NOMO-1 treated with DMSO at 0.1 percent for 48 hours (cell line): ENCODE data around the gene MCOLN1.

ENCODE experiments used
- DNase-seq: peaks from one replicate; lab custom pipeline; 2025; ENCODE audit not compliant: unreplicated experiment; lab: John Stamatoyannopoulos, UW

Gene MCOLN1

GRCh38 chr19:7541828-7542443, 19.5 kb downstream of the MCOLN1 start:
- DNase-seq = no peak

GRCh38 chr19:7542556-7543348, 20.3 kb downstream of the MCOLN1 start:
- no peak for DNase-seq

DNA sequence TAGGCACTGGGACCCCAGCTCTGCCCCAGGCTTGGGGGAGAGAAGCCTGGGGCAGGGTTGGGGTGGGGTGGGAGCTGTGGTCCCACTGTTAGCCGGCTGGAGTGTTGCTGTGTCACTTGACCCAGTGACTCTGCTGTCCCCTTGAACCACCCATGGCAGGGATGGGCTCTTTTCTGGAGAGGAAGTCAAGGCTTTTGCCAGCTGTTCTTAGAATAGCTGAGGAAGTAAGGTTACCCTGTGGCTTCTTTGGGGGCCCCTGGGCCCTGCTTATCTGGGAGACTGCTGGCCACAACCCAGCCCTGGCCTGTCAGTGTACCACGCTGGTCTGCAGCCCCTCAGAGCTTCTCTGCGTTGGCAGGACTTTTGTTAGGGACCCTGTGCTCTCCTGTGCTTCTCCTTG, 22.2 kb downstream of the MCOLN1 start:
- DNase-seq = peak; percentile 56

DNA sequence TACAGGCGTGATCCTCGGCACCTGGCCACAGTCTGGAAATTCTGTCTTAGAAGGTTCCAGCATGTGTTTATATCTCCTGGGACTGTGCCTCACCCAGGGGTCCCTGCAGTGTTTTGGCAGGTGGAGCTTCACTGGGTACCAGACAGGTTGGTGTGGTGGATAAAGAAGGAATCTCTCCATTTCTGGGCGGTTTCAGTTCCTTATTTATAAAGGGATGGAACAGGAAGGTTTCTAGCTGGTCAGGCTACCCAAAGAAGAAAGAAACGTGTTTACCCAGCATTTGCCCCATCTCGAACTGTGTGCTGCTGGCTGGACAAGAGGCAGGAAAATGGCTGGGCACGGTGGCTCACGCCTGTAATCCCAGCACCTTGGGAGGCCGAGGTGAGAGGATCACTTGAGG, 22.9 kb downstream of the MCOLN1 start:
- peak; percentile 19 for DNase-seq

GRCh38 chr19:7545904-7546303, 23.5 kb downstream of the MCOLN1 start:
- DNase-seq = peak; percentile 10

- DNase-seq = no peak
Observed at GRCh38 chr19:7547159-7547558, 24.7 kb downstream of the MCOLN1 start.

- no peak for DNase-seq
Observed at GRCh38 chr19:7549429-7550148, 27.2 kb downstream of the MCOLN1 start.

GRCh38 chr19:7550169-7550770, 27.8 kb downstream of the MCOLN1 start:
- DNase-seq = no peak

DNA sequence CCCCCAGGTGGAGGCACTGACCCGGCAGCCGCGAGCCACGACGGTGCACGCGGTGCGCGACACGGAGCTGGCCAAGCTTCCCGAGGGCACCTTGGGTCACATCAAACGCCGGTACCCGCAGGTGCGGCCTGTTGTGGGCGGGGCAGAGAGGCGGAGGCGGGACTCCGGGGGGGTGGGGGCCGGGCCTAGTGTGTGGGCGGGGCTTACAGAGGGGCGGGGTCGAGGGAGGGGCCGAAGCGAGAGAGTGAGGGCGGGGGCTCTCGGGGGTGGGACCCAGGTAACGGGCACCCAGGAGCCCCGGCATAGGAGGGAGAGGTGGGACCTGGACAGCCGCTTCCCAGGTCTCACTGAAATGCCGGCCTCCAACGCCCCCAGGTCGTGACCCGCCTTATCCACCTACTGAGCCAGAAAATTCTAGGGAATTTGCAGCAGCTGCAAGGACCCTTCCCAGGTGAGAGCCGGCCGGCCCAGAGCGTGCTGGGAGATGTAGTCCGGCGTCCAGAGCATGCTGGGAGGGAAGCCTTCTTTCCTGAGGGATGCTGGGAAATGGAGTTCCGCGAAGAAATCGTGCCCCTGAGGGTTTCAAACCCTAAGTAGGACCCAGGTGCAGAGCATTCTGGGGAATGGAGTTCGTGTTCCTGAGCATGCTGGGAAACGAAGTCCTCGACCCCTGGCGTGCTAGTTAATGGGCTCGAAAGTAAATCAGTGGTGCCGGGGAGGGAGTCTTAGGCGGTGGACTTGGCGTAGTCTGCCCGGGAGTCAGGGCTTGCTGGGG, 28.8 kb downstream of the MCOLN1 start:
- no peak for DNase-seq

- DNase-seq = no peak
Observed at GRCh38 chr19:7552781-7553180, 30.4 kb downstream of the MCOLN1 start.

- DNase-seq = no peak
Observed at GRCh38 chr19:7554565-7554964, 32.1 kb downstream of the MCOLN1 start.

GRCh38 chr19:7554990-7555864, 32.8 kb downstream of the MCOLN1 start:
- no peak for DNase-seq

- no peak for DNase-seq
Observed at GRCh38 chr19:7556696-7557315, 34.4 kb downstream of the MCOLN1 start.

- no peak for DNase-seq
Observed at GRCh38 chr19:7558667-7559066, 36.2 kb downstream of the MCOLN1 start.

GRCh38 chr19:7559102-7559501, 36.7 kb downstream of the MCOLN1 start:
- DNase-seq = no peak

- DNase-seq = no peak
Observed at GRCh38 chr19:7560255-7560654, 37.8 kb downstream of the MCOLN1 start.

DNA sequence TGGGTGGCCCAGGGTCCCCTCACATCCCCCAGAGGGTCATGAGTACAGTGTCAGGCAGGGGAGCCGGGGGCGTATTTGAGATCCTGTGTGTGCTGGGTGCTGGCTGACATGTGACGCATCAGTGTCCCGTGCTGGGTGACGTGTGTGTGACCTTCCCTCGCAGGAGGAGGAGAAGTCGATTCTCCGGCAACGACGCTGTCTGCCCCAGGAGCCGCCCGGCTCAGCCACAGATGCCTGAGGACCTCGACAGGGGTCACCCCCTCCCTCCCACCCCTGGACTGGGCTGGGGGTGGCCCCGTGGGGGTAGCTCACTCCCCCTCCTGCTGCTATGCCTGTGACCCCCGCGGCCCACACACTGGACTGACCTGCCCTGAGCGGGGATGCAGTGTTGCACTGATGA, 38.9 kb downstream of the MCOLN1 start:
- DNase-seq = no peak

DNA sequence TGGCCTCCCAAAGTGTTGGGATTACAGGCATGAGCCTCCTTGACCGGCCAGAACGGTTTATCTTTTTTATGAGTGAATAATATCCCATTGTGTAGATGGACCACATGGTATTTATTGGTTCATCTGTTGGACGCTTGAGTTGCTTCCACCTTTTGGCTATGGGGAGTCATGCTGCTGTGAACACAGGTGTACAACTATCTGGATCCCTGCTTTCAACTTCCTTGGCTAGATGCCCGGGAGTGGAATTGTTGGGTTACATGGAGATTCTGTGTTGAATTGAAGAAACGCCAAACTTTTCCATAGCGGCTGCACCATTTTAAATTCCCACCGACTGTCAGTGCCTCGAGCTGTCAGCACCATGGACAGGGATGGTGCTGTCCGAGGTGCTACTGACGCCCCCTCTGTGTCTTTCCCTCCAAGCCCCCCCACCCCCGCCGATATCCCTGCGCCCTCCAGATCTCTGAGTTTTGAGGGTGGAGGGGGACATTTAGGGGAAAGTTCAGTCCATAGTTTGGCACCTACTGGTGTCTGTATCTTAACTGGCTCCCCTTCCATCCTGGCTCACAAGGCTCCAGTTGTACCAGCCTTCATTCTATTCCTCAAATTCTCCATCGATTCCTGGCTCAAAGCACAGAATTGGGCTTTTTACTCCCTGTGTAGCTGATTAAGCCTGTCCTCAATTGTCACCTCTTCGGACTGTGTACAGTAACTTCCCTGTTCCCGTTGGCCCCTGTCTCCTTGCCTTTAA, 40.4 kb downstream of the MCOLN1 start:
- no peak for DNase-seq

DNA sequence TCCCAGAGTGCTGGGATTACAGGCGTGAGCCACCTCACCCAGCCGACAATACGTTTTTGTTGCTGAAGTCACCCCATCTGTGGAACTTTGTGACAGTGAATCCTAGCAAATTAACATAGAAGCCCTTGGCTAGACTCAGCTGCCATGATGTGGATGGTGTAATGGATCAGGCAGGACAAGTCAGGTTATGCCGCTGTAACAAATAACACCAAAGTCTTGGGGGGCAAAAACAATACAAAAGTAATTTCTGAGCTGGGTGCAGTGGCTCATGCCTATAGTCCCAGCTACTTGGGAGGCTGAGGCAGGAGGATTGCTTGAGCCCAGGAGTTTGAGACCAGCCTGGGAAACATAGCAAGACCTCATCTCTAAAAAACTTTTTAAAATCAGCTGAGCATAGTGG, 42.4 kb downstream of the MCOLN1 start:
- DNase-seq = no peak
